SKM-1 (cell line): ENCODE results near the gene DDHD1.

Experiments
- DNase-seq: peaks from one replicate; lab custom pipeline; 2025; ENCODE audit not compliant: unreplicated experiment; lab: John Stamatoyannopoulos, UW

Gene DDHD1

DNA sequence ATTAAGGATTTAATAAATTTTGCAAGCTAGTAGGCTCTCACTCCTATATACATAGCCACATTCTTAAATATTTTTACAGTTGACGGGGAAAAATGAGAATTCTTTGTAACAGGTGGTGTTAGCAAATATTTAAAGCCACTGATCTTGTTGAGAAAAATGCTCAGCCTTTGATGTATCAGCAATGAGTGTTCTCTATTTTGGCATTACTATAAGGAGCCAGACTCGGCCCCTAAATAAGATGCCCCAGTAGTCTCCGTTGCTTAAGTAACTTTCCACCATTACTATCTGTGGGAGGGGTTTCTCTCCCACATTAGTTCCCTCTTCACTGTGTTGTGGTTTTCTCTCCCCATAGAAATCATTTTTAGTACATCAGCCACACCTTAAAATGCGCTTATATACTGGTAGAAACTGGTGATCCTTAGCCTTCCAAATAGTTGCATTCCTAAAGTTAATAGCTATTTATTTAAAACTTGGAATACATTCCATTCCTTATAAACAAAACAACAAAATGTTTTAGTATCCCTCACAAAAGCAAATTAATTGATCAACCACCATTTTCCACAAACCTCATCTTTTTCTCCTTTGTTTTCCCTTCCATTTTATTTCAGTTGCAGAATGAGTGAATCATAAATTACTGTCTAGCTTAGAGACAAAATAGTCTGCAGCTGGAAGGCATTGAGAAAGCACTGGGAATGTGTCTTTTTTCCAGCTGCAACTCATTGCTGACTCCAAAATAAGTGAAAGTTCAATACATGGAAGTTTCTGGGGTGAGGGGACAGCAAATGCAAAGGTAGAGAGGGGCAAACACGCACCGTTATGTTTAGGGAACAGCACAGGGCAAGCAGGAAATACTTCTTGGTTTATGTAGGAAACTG is 117.5 kb downstream of the DDHD1 start:
- DNase-seq = no peak

DNA sequence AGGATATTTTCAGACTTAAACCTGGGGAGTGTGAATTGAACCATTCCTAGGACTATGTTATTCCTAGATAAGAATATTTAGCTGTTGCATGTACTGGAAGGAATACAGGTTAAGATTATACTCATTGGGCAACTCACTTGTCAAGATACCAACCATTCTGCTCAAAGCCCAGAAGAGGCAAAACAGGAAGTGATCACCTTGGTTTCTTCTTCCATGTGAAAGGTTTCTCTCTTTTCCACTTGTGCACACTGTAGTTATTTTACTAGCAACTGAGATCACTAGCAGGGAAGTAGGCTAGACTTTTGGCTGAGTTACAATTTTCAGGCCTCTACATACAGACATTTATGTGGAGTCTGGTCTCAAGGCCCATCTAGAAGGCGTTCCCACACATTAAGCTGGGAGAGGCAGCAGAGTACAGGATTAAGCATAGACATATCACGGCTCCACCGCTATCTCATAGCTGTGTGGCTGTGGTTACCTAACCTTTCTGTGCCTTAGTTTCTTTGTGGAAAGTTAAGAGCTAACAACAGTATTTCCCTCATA is 118.4 kb downstream of the DDHD1 start:
- no peak for DNase-seq

DNA sequence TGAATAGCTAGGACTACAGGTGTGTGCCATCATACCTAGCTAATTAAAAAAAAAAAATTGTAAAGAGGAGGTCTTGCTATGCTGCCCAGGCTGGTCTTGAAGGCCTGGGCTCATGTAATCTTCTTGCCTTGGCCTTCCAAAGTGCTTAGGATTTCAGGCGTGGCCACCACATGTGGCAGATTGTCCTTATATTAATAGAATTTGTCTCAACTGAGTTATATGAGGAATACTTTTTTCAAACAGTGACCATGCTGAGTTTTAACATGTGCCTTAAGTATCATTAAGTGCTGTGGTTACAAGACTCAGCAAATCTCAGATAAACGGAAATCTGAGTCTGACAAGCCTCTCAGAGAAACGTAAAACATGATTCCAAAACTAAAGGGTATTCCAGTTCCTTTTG is 119.1 kb downstream of the DDHD1 start:
- DNase-seq = no peak

GRCh38 chr14:53032838-53033390 is 120.2 kb downstream of the DDHD1 start:
- no peak for DNase-seq

DNA sequence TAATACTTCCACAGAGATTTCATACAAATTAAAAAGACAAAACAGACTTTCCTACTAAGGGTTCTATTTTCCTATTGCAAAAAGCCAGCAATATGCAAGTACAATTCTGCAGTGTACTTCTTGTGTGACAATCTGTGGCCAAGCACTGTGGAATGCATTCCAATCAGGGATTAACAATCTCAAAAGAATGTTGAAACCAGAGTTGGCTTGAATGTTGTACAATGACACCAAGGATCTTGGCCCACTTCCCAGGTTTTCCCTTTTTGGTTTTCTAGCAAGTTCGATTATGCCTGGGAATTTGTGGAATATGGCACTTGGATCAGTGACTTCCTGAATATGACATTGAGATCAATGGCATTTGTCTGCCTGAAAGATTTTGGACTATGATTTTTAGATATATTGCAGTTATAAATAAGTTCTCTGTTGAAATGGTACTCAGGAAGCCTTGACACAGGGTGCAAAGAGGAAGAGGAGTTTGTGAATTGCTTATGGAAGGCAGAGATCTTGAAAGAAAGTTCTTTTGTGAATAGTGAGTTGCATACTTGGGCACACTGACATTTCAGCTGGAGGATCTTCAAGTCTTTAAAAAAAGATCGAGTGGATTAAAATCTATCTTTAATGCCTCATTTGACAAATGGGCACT is 120.8 kb downstream of the DDHD1 start:
- DNase-seq = no peak

DNA sequence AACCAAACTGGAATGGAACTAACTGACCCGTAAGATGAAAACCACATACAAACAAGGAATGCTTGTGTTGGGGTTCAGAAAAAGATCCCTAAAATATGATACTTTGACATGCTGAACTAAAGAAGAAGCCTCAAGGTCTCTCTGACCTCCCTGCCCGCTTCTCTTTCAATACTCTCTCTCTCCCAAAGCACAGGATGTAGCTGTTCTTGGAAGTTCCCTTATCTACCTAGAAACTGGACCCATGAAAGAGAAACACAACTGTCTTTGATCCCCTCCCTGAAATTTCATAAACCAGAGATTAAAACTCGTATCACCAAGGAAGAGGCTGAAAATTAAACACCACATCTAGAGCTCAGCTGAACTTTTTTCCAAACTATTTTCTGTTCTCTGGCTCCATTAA is 125.6 kb downstream of the DDHD1 start:
- DNase-seq = no peak

- DNase-seq = no peak
These were observed 126.1 kb downstream of the DDHD1 start for GRCh38 chr14:53027041-53027440.

GRCh38 chr14:53023325-53023724 is 129.8 kb downstream of the DDHD1 start:
- DNase-seq = no peak

- no peak for DNase-seq
These were observed 130.5 kb downstream of the DDHD1 start for GRCh38 chr14:53022593-53022992.

GRCh38 chr14:53020193-53020932 is 132.8 kb downstream of the DDHD1 start:
- DNase-seq = no peak

GRCh38 chr14:53019406-53019805 is 133.7 kb downstream of the DDHD1 start:
- no peak for DNase-seq

DNA sequence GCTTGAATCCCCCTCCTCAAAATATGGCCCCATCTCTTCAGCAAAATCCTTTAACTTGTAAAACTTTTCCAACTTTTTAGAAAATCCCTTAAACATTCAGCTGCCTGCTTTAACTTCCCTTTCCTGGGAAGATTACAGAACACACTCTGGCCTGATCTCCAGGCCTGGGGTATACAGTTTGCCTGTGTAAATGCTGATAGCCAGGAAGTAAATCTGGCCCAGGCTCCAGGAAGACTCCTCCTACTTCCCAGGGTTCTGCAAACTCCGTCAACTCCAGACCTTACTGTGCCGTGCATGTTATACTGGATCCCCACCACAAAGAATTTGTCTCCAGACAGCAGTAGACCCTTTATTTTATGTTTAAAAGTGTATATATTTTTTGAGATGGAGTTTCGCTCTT is 135.3 kb downstream of the DDHD1 start:
- no peak for DNase-seq

DNA sequence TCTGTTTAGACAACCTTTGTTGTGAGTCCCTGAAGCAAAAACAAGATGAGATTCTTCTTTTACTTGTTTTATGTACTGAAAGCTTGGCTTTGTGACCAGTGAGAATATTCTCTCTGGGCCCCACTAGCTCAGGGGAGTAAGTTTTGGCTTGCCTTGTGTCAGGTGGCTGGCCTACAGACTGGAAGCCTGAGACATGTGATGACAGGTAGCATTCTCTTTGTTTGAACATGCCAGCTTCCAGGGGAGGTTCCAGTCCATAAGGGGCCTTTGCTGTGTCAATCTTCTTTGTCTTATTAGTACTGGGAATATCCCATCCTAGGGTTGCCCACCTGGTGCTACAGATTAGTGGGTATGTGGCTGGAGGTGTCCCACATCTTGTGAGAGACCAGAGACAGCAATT is 136.2 kb downstream of the DDHD1 start:
- DNase-seq = no peak

DNA sequence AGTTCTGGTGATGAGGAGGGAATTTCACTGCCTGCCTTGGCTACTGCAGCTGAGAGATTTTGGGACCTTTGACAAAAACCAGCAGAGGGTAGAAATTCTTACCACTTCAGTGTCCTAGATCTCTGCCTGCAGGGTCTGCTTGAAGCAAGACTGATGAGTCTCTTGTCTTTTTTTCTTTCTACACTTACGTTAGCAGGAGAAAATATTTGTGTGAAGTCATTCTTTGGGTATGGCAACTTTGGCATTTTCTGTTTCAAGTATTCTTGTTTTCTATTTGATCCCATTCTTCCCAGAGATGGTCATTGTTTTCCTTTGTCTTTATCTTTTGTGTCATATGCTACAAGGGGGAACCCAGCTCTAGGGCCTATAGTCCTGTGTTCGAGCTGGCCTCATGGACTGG is 136.6 kb downstream of the DDHD1 start:
- DNase-seq = no peak

DNA sequence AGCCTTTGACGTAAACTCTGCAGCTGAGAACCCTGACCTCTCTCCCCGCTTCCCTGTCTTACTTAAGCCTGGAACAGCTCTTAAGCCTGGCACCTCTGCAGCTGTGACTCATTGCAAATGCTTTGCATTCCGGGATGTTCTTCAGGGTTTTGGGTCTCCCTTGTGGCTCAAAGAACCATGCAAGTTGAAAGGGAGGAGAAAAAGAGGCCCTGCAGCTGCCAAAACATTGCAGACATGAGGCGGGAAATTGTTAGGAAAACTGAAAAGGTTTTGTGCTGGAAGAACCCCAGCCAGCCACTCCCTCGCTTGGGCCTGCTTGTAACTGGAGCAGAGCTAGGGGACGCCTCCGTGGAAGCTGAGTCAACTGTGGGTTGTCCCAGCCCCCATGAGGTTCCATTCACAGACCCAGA is 142.1 kb downstream of the DDHD1 start:
- no peak for DNase-seq

DNA sequence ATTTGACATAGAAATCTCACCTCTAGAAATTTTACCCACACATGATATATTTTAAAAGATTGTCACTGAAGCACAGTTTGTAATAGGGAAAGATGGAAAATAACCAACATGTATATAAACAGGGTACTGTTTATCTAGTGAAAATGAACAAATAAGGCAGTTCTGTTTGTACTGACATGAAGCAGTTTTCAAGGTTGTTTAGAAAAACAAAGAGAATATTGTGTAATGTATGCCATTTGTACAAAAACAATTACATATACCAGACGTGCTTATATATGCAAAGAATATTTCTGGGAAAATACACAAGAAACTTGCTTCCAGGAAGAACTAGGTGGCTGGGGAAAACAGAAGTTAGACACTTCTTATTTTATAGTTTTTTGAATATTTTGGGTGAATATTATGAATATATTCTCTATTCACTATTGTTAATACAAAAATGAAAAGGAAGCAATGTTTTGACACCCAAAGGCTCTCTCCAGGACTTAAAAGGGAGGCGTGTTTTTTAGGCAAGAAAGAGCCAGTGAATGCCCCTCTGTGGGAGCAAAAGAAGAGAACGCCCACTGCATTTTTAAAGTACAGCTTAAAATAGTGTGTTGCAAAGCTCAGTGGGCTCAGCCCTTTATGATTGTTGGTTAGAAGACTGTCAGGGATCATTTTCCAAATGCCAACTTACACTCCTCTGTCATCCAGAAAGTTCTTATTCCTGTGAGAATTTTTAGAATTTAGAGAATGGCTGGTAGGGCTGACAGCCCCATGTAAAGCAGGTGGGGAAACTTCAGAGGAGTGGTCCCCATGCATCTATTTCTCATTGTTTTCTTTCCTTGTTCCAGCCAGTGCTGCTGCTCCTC is 142.7 kb downstream of the DDHD1 start:
- DNase-seq = no peak

- no peak for DNase-seq
These were observed 146.1 kb downstream of the DDHD1 start for GRCh38 chr14:53006931-53007562.

- no peak for DNase-seq
These were observed 148.1 kb downstream of the DDHD1 start for GRCh38 chr14:53004976-53005375.

GRCh38 chr14:53003776-53004175 is 149.3 kb downstream of the DDHD1 start:
- DNase-seq = no peak

GRCh38 chr14:53002576-53002975 is 150.5 kb downstream of the DDHD1 start:
- DNase-seq = no peak
